SK-N-SH treated with all-trans-retinoic acid at 6 μM for 48 hours (cell line): Measurements from ENCODE around the gene TMEM182.

Source experiments
- ATAC-seq: fragments of 200-7000 bp; cut with Tn5 transposase; 3 replicates; pipeline ENCODE4 v1.9.1; 2020; ENCODE audit warnings: mild to moderate bottlenecking, moderate library complexity
- ARNTL ChIP-seq: fragments of 450-650 bp; formaldehyde crosslinking; IDR thresholded peaks from 2 replicates; pipeline ENCODE4 v1.5.0; 2020; ENCODE audit warnings: low read depth, mild to moderate bottlenecking, moderate library complexity, borderline replicate concordance
- BACH2 ChIP-seq: fragments of 250-450 bp; sonication (Bioruptor Pico); IDR thresholded peaks from 2 replicates; pipeline ENCODE4 v1.9.0; 2021; ENCODE audit warnings: mild to moderate bottlenecking, borderline replicate concordance
- CSDC2 ChIP-seq: fragments of 250-450 bp; sonication (Bioruptor Pico); IDR thresholded peaks from 2 replicates; pipeline ENCODE4 v1.5.0; 2020; ENCODE audit warnings: mild to moderate bottlenecking, moderate library complexity
- CSRNP3 ChIP-seq: fragments of 250-450 bp; sonication (Bioruptor Pico); IDR thresholded peaks from 2 replicates; pipeline ENCODE4 v1.5.1; 2021; ENCODE audit warnings: mild to moderate bottlenecking, moderate library complexity
- ESRRG ChIP-seq: fragments of 250-450 bp; sonication (Bioruptor Pico); IDR thresholded peaks from 2 replicates; pipeline ENCODE4 v1.6.1; 2021; ENCODE audit warnings: mild to moderate bottlenecking
- ISL1 ChIP-seq: fragments of 250-450 bp; sonication (Bioruptor Pico); IDR thresholded peaks from 2 replicates; pipeline ENCODE4 v2.1.2; 2022; ENCODE audit warnings: mild to moderate bottlenecking, moderate library complexity
- OSR1 ChIP-seq: fragments of 250-450 bp; sonication (Bioruptor Pico); IDR thresholded peaks from 2 replicates; pipeline ENCODE4 v1.8.0; 2022; ENCODE audit warnings: moderate library complexity, mild to moderate bottlenecking, inconsistent platforms
- PPARA ChIP-seq: fragments of 250-450 bp; sonication (Bioruptor Pico); IDR thresholded peaks from 2 replicates; pipeline ENCODE4 v1.5.0; 2020; ENCODE audit warnings: mild to moderate bottlenecking, borderline replicate concordance
- SNAI2 ChIP-seq: fragments of 250-450 bp; sonication (Bioruptor Pico); IDR thresholded peaks from 2 replicates; pipeline ENCODE4 v1.5.0; 2020; ENCODE audit warnings: mild to moderate bottlenecking, moderate library complexity
- TCF4 ChIP-seq: fragments of 250-450 bp; sonication (Bioruptor Pico); IDR thresholded peaks from 2 replicates; pipeline ENCODE4 v1.8.0; 2021; ENCODE audit warnings: mild to moderate bottlenecking, moderate library complexity, borderline replicate concordance
- TOX ChIP-seq: fragments of 250-450 bp; sonication (Bioruptor Pico); IDR thresholded peaks from 2 replicates; pipeline ENCODE4 v1.8.0; 2021; ENCODE audit warnings: mild to moderate bottlenecking, moderate library complexity, borderline replicate concordance
- ZC3H10 ChIP-seq: fragments of 250-450 bp; sonication (Bioruptor Pico); IDR thresholded peaks from 2 replicates; pipeline ENCODE4 v1.5.1; 2021; ENCODE audit warnings: mild to moderate bottlenecking, moderate library complexity
- ZFP30 ChIP-seq: fragments of 450-650 bp; formaldehyde crosslinking; IDR thresholded peaks from 2 replicates; pipeline ENCODE4 v1.5.0; 2022; ENCODE audit warnings: mild to moderate bottlenecking, moderate library complexity
- ZNF70 ChIP-seq: fragments of 450-650 bp; formaldehyde crosslinking; IDR thresholded peaks from 2 replicates; pipeline ENCODE4 v1.5.0; 2020; ENCODE audit warnings: mild to moderate bottlenecking, moderate library complexity
- ZNF8 ChIP-seq: fragments of 450-650 bp; formaldehyde crosslinking; IDR thresholded peaks from 2 replicates; pipeline ENCODE4 v1.5.0; 2020; ENCODE audit warnings: mild to moderate bottlenecking, moderate library complexity
- TF ChIP-seq, protein P1 (sequence below): fragments of 250-450 bp; sonication (Bioruptor Pico); IDR thresholded peaks from 2 replicates; pipeline ENCODE4 v1.5.1; 2020; ENCODE audit warnings: low read depth, mild to moderate bottlenecking, moderate library complexity
- TF ChIP-seq, protein P2 (sequence below): fragments of 250-450 bp; sonication (Bioruptor Pico); IDR thresholded peaks from 2 replicates; pipeline ENCODE4 v1.8.0; 2020; ENCODE audit warnings: mild to moderate bottlenecking, moderate library complexity, borderline replicate concordance
- TF ChIP-seq, protein P3 (sequence below): fragments of 250-450 bp; sonication (Bioruptor Pico); IDR thresholded peaks from 2 replicates; pipeline ENCODE4 v1.5.0; 2020; ENCODE audit warnings: mild to moderate bottlenecking, moderate library complexity

TMEM182 gene

DNA sequence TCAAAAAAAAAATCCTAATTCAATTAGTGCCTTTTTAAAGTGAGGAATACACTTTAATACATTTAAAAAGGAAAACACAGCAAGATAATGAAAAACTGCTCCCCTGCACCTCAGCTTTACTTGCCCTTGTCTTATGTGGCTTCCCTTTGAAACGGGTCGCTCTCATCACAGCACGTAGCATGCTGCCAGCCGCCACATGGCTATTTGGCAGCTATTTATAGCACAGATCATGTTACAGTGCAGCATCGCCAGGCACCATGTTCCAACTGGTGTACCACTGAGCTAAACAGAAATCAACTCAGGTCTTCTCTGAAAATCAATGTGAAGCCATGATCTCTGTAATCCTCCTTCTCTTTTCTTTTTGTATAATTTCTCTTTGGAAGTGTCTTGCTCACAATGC is 65.1 kb downstream of the TMEM182 start (continued):
- no peak for TF ChIP-seq BACH2 (CRISPR knock-in tag)
- TF ChIP-seq, protein P1, sequence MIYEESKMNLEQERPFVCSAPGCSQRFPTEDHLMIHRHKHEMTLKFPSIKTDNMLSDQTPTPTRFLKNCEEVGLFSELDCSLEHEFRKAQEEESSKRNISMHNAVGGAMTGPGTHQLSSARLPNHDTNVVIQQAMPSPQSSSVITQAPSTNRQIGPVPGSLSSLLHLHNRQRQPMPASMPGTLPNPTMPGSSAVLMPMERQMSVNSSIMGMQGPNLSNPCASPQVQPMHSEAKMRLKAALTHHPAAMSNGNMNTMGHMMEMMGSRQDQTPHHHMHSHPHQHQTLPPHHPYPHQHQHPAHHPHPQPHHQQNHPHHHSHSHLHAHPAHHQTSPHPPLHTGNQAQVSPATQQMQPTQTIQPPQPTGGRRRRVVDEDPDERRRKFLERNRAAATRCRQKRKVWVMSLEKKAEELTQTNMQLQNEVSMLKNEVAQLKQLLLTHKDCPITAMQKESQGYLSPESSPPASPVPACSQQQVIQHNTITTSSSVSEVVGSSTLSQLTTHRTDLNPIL (CRISPR knock-in tag) = no peak
- no peak for TF ChIP-seq TCF4 (CRISPR knock-in tag)

- no peak for ATAC-seq
- TF ChIP-seq, protein P1 (CRISPR knock-in tag) = no peak
- TF ChIP-seq BACH2 (CRISPR knock-in tag) (no peak), ISL1 (CRISPR knock-in tag) (no peak), TCF4 (CRISPR knock-in tag) (no peak), ARNTL (no peak), PPARA (no peak), ESRRG (CRISPR knock-in tag) (no peak), CSRNP3 (CRISPR knock-in tag) (no peak), ZNF70 (CRISPR knock-in tag) (no peak), OSR1 (no peak), TOX (CRISPR knock-in tag) (no peak), CSDC2 (CRISPR knock-in tag) (no peak), ZC3H10 (CRISPR knock-in tag) (no peak)
- TF ChIP-seq, protein P2, sequence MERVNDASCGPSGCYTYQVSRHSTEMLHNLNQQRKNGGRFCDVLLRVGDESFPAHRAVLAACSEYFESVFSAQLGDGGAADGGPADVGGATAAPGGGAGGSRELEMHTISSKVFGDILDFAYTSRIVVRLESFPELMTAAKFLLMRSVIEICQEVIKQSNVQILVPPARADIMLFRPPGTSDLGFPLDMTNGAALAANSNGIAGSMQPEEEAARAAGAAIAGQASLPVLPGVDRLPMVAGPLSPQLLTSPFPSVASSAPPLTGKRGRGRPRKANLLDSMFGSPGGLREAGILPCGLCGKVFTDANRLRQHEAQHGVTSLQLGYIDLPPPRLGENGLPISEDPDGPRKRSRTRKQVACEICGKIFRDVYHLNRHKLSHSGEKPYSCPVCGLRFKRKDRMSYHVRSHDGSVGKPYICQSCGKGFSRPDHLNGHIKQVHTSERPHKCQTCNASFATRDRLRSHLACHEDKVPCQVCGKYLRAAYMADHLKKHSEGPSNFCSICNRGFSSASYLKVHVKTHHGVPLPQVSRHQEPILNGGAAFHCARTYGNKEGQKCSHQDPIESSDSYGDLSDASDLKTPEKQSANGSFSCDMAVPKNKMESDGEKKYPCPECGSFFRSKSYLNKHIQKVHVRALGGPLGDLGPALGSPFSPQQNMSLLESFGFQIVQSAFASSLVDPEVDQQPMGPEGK (CRISPR knock-in tag) = no peak
These were observed 71.0 kb downstream of the TMEM182 start for GRCh38 chr2:102832789-102833188.

DNA sequence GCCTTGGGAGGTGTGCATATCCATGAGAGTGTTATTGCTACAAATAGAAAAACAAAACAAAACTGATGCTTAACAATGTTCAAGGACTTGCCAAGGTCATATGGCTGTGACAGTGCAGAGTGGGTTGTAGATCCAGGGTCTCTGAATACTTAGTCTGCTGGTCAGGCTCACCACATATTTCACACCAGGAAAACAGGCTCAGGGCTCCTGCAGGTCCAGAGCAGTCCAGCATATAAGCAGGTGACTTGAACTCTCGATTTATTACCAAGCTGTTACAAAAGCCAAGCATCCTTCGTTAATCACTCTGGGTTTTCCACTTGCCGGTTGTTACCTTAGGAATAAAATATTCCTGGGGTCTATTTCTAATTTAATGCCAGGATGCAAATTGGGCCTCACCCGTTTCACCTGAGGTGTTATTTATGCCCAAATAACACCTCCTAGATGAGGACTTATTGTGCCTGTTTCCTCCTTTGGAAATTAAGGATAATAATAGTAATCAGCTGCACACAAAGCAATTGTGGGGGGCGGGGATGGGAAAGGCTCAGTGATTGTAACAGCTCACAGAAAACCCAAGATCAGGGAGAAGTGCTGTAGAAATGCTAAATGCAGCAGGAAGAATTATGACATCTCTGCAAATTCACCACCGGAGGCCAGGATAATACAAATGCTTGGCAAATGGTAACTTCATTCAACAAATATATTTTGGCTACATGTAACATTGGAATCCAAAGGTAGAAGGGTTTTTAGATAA is 72.9 kb downstream of the TMEM182 start:
- no peak for ATAC-seq
- TF ChIP-seq CSRNP3 (CRISPR knock-in tag) (no peak), SNAI2 (CRISPR knock-in tag) (no peak), CSDC2 (CRISPR knock-in tag) (no peak), ESRRG (CRISPR knock-in tag) (no peak), ZFP30 (CRISPR knock-in tag) (no peak), BACH2 (CRISPR knock-in tag) (no peak), PPARA (no peak), TOX (CRISPR knock-in tag) (no peak), TCF4 (CRISPR knock-in tag) (no peak), ISL1 (CRISPR knock-in tag) (no peak), ZNF8 (no peak)

DNA sequence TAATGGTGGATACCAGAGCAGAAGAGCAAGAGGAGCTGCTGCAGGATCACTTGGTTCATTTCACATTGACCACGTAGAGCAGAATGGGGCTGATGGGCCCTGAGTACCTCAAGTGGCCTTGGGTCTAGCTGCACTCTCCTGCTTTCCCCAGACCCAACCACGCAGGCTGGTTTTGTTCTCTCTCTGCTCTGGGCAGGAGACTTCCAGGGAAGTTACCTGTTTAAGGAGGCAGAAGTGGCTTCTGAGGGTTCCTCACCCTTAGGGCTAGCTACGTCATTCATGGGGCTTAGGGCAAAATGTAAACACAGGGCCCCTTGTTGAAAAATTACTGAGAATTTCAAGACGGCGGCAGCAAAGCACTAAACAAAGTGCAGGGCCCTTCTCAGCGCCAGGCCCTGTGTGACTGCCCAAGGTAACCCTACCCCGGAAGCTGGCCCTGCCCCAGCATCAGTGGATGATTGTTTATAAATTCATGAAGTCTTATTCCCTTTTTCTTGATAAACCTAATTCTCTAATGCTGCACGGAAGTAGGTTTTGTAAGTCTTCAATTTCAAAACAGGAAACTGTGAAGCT is 75.9 kb downstream of the TMEM182 start:
- ATAC-seq = no peak
- TF ChIP-seq ARNTL (no peak), SNAI2 (CRISPR knock-in tag) (no peak), TOX (CRISPR knock-in tag) (no peak), ZC3H10 (CRISPR knock-in tag) (no peak)
- TF ChIP-seq, protein P1 (CRISPR knock-in tag) = no peak
- TF ChIP-seq, protein P3, sequence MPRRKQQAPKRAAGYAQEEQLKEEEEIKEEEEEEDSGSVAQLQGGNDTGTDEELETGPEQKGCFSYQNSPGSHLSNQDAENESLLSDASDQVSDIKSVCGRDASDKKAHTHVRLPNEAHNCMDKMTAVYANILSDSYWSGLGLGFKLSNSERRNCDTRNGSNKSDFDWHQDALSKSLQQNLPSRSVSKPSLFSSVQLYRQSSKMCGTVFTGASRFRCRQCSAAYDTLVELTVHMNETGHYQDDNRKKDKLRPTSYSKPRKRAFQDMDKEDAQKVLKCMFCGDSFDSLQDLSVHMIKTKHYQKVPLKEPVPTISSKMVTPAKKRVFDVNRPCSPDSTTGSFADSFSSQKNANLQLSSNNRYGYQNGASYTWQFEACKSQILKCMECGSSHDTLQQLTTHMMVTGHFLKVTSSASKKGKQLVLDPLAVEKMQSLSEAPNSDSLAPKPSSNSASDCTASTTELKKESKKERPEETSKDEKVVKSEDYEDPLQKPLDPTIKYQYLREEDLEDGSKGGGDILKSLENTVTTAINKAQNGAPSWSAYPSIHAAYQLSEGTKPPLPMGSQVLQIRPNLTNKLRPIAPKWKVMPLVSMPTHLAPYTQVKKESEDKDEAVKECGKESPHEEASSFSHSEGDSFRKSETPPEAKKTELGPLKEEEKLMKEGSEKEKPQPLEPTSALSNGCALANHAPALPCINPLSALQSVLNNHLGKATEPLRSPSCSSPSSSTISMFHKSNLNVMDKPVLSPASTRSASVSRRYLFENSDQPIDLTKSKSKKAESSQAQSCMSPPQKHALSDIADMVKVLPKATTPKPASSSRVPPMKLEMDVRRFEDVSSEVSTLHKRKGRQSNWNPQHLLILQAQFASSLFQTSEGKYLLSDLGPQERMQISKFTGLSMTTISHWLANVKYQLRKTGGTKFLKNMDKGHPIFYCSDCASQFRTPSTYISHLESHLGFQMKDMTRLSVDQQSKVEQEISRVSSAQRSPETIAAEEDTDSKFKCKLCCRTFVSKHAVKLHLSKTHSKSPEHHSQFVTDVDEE = no peak
- TF ChIP-seq, protein P2 (CRISPR knock-in tag) = no peak
